IPS DF 6.9 (cell line): ENCODE data around the gene P2RY8.
"Not testable (repeated sequence)": the region's sequence is repeated elsewhere in the genome, so short reads cannot be mapped to it uniquely, and the experiment has no call there.

Experiments
- DNase-seq: peaks from one replicate; pipeline ENCODE4 v3.0.0-alpha.2; 2013; ENCODE audit warnings: low read depth, low spot score
- H3K27ac ChIP-seq: one replicate; pipeline ENCODE4 v1.5.1; 2013; ENCODE audit warnings: low read length, control low read depth
- H3K27me3 ChIP-seq: 2 replicates; pipeline ENCODE4 v1.6.1; 2013; ENCODE audit warnings: mild to moderate bottlenecking, low read length; ENCODE audit not compliant: control insufficient read depth, insufficient read depth
- H3K36me3 ChIP-seq: 2 replicates; pipeline ENCODE4 v1.6.1; 2013; ENCODE audit warnings: low read length; ENCODE audit not compliant: control insufficient read depth, insufficient read depth
- H3K4me1 ChIP-seq: 2 replicates; pipeline ENCODE4 v1.6.1; 2013; ENCODE audit warnings: low read length; ENCODE audit not compliant: control insufficient read depth, insufficient read depth
- H3K4me3 ChIP-seq: 2 replicates; pipeline ENCODE4 v1.5.1; 2013; ENCODE audit warnings: mild to moderate bottlenecking, low read length
- H3K9me3 ChIP-seq: 2 replicates; pipeline ENCODE4 v1.6.1; 2013; ENCODE audit warnings: low read length, inconsistent platforms; ENCODE audit not compliant: control insufficient read depth, insufficient read depth
- WGBS: extraction: QIAGEN DNeasy Blood & Tissue Kit; methylation state at CpG from one replicate; pipeline ENCODE4 v1.1.7; 2013; ENCODE audit warnings: mixed read lengths, missing lambda C conversion rate; ENCODE audit not compliant: insufficient read length, insufficient coverage; 5-methylcytosine and 5-hydroxymethylcytosine counted together

The P2RY8 gene, protein sequence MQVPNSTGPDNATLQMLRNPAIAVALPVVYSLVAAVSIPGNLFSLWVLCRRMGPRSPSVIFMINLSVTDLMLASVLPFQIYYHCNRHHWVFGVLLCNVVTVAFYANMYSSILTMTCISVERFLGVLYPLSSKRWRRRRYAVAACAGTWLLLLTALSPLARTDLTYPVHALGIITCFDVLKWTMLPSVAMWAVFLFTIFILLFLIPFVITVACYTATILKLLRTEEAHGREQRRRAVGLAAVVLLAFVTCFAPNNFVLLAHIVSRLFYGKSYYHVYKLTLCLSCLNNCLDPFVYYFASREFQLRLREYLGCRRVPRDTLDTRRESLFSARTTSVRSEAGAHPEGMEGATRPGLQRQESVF

DNA sequence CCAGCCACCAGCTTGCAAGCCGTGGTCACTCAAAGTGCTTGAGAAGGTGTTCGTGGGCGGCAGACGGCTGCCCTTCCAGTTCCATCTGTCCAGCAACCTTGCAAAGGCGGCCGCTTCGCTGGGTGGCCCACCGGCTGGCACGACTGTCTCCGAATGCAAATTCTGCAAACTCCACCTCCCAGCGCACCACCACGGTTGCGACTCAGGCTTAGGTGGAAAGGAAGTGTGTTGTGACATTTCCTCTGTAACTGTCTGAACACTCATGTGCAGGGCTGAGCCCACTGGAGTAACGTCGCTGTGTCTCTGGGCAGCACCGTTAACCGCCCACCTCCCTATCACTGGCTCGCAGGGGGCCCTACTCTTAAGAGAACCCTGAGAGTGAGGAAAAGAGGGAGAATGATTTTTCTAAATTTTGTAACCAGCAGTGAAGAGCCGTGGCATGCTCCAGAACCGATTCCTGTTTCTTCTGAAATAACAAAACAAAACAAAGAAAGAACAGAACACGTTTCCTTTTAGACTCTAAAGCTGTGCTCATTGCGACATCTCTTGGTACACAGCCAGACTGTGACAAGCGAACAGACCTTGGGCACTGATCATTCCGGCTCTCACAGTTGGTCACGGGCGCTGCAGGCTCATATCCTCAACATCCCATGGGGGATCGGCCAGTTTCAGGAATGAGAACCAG, at the start of gene P2RY8:
Gene P2RY8 (minus strand): TSS at position 155 of the 685 bp plus-strand sequence. CDS start 70,627 bp downstream, outside the sequence.
- no peaks in the 10 kb centered on the region for H3K27me3 ChIP-seq
- DNase-seq: no peak
- H3K27ac ChIP-seq: no peak within 1 kb of the TSS
- H3K4me1 ChIP-seq: no peaks in the 10 kb centered on the region
- H3K9me3 ChIP-seq: no peaks in the 10 kb centered on the region
- H3K36me3 ChIP-seq: no peaks in the 10 kb centered on the region
- no CpG with 5 or more reads among the region's 27 CpGs for WGBS
- no peak within 1 kb of the TSS for H3K4me3 ChIP-seq

DNA sequence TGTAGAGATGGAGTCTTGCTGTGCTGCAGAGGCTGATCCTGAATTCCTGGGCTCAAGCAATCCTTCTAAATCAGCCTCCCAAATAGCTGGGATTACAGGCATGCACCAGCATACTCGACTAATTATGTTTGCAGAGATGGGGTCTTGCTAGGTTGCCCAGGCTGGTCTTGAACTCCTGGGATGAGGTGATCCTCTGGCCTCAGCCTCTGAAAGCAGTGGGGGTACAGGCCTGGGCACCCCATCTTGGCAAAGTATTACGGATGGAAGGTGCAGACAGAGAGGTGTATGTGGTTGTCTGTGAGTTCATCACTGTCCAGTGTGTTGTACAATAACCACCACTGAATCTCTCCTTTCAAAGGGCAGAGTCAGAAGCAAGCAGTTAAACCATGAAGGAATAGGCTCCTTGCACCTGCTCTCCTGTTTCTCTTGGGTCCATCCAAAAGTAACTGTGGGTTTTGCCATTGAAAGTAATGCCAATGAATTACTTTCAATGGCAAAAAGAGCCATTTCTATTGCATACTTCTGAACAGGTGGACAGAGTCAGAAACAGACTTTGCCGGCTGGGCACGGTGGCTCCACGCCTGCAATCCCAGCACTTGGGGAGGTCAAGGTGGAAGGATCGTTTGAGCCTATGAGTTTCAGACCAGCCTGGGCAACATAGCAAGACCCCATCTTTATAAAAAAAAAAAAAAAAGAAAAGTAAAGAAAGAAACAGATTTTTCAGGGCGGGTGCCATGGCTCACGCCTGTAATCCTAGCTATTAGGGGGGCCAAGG, 47.4 kb upstream of the P2RY8 start:
- Histone ChIP-seq H3K36me3 (no peaks in the 10 kb centered on the region), H3K4me3 (no peak overlapping the region), H3K27me3 (no peaks in the 10 kb centered on the region), H3K27ac (no peak overlapping the region), H3K4me1 (0 out of 2 replicates have a peak, but pooled peaks cover 2% of the 10 kb centered on the region), H3K9me3 (no peaks in the 10 kb centered on the region)
- no peak for DNase-seq
- WGBS: no CpG with 5 or more reads among the region's 8 CpGs

DNA sequence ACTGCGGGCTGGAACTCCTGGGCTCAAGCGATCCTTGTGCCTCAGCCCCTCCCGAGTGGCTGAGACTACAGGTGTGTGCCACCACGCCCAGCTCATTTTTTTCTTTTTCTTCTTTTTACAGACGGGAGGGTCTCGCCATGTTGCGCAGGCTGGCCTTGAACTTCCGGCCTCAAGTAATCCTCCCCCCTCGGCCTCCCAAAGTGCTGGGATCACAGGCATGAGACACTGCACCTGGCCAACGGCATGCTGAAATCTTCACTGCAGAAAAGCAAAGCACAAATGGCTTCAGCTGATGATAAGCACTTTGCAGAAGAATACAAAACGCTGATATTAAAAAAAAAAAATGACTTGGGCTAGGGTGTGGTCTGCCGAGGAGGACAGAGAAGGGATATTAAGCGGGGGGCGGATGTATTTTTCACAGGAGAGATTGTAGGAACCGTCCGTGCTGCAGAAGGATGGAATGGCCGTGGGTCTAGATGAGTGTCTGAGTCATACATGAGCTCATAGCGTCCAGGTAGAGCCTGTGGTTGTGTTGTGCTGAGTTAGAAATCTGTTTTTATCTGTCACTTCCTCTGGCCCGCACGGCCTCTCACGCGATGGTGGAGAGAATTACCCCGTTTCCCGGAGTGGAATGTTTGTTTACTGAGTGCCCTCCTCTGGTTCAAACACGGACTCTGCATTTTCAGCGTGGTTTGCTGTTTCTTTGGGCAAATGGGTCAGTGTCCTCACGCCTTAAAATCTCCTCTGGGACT, 45.9 kb upstream of the P2RY8 start:
- no peaks in the 10 kb centered on the region for H3K36me3 ChIP-seq
- H3K27ac ChIP-seq: no peak overlapping the region
- no peak overlapping the region for H3K4me3 ChIP-seq
- no peak for DNase-seq
- H3K4me1 ChIP-seq: 0 out of 2 replicates have a peak, but pooled peaks cover 2% of the 10 kb centered on the region
- WGBS: no CpG with 5 or more reads among the region's 27 CpGs
- H3K27me3 ChIP-seq: no peaks in the 10 kb centered on the region
- no peaks in the 10 kb centered on the region for H3K9me3 ChIP-seq

DNA sequence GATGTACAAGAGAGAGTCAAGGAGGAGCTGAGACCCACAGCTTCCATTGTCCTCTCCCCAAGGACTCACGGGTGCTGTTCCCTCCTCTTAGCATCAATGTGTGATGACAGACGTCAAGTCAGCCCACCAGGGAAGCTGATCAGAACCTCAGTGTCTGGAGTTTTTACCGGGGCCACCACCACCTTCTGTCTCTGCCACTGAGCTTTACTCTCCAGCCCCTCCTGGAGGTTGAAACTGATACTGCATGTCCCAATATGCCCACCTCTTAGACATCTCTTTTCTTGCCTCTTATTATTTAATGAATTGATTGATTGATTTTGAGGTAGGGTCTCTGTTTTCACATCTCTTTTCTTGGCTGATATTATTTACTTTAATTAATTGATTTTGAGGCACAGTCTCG, 44.1 kb upstream of the P2RY8 start:
- Histone ChIP-seq H3K4me3 (no peak overlapping the region), H3K4me1 (no peaks in the 10 kb centered on the region), H3K36me3 (no peaks in the 10 kb centered on the region), H3K9me3 (no peaks in the 10 kb centered on the region), H3K27ac (no peak overlapping the region), H3K27me3 (no peaks in the 10 kb centered on the region)
- WGBS: no CpG with 5 or more reads among the region's 4 CpGs
- DNase-seq: peak; percentile 48

DNA sequence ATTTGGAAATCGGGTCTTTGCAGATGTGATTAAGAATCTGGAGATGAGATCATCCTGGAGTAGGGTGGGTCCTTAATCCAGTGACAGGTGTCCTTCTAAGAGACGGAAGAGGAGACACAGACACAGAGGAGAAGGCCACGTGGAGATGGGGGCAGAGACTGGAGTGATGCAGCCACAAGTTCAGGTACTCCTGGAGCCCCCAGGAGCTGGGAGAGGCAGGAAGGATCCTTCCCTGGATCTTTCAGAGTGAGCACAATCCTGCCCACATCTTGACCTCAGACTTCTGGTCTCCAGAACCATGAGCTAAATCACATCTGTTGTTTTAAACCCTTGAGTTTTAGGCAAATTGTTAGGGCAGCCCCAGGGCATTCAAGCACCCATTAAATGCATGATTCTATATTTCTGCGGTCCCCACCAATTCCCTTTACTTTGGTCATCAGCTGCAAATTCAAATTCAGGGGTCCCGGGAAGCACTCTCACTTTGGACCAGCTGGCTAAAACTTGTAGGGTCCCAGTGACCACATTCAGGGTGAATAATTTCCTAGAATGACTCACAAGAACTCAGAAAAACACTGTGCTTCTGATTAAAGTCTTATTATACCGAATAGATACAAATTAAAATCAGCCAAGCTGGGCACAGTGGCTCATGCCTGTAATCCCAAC, 41.7 kb upstream of the P2RY8 start:
- Histone ChIP-seq H3K9me3 (no peaks in the 10 kb centered on the region), H3K27me3 (no peaks in the 10 kb centered on the region), H3K36me3 (no peaks in the 10 kb centered on the region), H3K4me3 (no peak overlapping the region), H3K27ac (no peak overlapping the region), H3K4me1 (no peaks in the 10 kb centered on the region)
- no peak for DNase-seq
- WGBS: no CpG with 5 or more reads among the region's 6 CpGs

DNA sequence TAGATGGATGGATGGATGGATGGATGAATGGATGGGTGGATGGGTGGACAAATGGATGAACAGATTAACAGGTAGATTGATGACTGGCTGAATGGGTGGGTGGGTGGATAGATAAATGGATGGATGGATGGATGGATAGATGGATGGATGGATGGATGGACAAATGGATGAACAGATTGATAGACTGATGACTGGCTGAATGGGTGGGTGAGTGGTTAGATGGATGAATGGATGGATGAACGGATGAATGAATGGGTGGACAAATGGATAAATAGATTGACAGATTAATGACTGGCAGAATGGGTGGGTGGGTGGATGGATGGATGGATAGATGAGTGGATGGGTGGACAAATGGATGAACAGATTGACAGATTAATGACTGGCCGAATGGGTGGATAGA, 40.9 kb upstream of the P2RY8 start:
- Histone ChIP-seq H3K9me3 (no peaks in the 10 kb centered on the region), H3K27me3 (no peaks in the 10 kb centered on the region), H3K4me1 (no peaks in the 10 kb centered on the region), H3K27ac (no peak overlapping the region), H3K36me3 (no peaks in the 10 kb centered on the region), H3K4me3 (no peak overlapping the region)
- no peak for DNase-seq
- WGBS: no CpG with 5 or more reads among the region's 2 CpGs

DNA sequence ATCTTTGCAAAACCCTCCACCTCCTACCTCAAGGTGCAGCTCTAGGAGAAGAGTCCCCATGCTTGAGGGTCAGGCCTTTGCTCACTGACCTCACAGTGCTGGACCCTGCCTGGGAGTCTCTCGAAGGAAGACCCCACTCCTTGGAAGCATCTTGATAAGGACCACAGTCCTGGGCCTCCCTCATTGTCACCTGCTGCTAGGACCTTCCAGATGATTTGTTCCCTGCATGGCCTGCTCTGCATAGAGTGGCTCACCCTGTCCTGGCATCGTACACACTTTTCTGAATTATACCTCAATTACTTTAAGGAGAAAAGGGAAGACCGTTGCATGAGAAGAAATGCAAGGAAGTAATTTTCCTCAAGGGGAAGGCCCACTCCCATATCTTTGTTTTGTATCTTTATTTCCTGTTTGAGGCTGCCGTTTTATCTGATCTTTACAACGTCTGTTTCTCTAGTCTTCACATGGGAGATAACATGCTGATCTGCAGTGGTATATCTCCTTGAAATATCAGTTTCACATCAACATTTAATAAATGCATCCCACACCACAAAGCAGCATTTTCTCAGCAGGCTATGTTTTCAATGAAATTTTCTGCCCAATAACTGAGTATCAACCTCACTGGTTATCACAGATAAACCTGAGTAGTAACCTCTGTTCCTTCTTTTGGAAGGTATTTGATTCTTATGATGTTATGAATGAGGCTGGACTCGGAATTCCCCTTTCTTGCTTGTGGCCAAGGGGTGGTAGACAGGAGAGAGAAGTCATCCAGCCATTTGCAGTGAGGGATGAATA, 39.4 kb upstream of the P2RY8 start:
- Histone ChIP-seq H3K9me3 (no peaks in the 10 kb centered on the region), H3K36me3 (no peaks in the 10 kb centered on the region), H3K4me3 (no peak overlapping the region), H3K27ac (no peak overlapping the region), H3K27me3 (no peaks in the 10 kb centered on the region), H3K4me1 (no peaks in the 10 kb centered on the region)
- WGBS: no CpG with 5 or more reads among the region's 6 CpGs
- DNase-seq: no peak

DNA sequence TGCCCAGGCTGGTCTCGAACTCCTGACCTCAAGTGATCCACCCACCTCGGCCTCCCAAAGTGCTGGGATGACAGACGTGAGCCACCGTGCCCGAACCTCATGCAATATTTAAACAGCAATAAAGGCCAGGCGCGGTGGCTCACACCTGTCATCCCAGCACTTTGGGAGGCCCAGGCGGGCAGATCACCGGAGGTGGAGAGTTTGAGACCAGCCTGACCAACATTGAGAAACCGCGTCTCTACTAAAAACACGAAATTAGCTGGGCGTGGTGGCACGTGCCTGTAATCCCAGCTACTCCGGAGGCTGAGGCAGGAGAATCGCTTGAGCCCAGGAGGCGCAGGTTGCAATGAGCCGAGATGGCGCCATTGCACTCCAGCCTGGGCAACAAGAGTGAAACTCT, 37.2 kb upstream of the P2RY8 start:
- not testable (repeated sequence) for H3K4me1 ChIP-seq, H3K36me3 ChIP-seq, H3K4me3 ChIP-seq, H3K9me3 ChIP-seq, H3K27ac ChIP-seq, DNase-seq, H3K27me3 ChIP-seq
- no CpG with 5 or more reads among the region's 19 CpGs for WGBS
